Panc1 (cell line): Measurements from ENCODE around the gene PRKCA.

Source experiments
- CTCF ChIP-seq: fragments of 450-650 bp; IDR thresholded peaks from 2 replicates; pipeline ENCODE4 v1.5.1; 2017; ENCODE audit warnings: mild to moderate bottlenecking
- POLR2AphosphoS5 ChIP-seq: IDR thresholded peaks from 2 replicates; pipeline ENCODE4 v1.6.1; 2012; ENCODE audit warnings: mild to moderate bottlenecking, low read depth, low read length, moderate library complexity
- SIN3A ChIP-seq: IDR thresholded peaks from 2 replicates; pipeline ENCODE4 v1.6.1; 2012; ENCODE audit warnings: low read depth, mild to moderate bottlenecking, low read length, moderate library complexity, borderline replicate concordance; ENCODE audit not compliant: insufficient read depth
- TCF7L2 ChIP-seq: IDR thresholded peaks from 2 replicates; pipeline ENCODE4 v1.6.1; 2011; ENCODE audit warnings: mild to moderate bottlenecking, low read depth, low read length, inconsistent platforms
- TF ChIP-seq, protein P1 (sequence below), 2 experiments: IDR thresholded peaks; 2 replicates each; pipeline ENCODE4 v1.6.1; 2011 to 2012; ENCODE audit warnings: low read depth in 2 of 2, control low read depth in 1 of 2, low read length in 1 of 2, mild to moderate bottlenecking in 1 of 2, moderate library complexity in 1 of 2; ENCODE audit not compliant: insufficient read depth in 1 of 2

GRCh38 chr17:66383333-66383732 lies 80.9 kb downstream of the PRKCA start:
- TF ChIP-seq CTCF (no peak), SIN3A (no peak), TCF7L2 (no peak), POLR2AphosphoS5 (no peak)
- TF ChIP-seq, protein P1, sequence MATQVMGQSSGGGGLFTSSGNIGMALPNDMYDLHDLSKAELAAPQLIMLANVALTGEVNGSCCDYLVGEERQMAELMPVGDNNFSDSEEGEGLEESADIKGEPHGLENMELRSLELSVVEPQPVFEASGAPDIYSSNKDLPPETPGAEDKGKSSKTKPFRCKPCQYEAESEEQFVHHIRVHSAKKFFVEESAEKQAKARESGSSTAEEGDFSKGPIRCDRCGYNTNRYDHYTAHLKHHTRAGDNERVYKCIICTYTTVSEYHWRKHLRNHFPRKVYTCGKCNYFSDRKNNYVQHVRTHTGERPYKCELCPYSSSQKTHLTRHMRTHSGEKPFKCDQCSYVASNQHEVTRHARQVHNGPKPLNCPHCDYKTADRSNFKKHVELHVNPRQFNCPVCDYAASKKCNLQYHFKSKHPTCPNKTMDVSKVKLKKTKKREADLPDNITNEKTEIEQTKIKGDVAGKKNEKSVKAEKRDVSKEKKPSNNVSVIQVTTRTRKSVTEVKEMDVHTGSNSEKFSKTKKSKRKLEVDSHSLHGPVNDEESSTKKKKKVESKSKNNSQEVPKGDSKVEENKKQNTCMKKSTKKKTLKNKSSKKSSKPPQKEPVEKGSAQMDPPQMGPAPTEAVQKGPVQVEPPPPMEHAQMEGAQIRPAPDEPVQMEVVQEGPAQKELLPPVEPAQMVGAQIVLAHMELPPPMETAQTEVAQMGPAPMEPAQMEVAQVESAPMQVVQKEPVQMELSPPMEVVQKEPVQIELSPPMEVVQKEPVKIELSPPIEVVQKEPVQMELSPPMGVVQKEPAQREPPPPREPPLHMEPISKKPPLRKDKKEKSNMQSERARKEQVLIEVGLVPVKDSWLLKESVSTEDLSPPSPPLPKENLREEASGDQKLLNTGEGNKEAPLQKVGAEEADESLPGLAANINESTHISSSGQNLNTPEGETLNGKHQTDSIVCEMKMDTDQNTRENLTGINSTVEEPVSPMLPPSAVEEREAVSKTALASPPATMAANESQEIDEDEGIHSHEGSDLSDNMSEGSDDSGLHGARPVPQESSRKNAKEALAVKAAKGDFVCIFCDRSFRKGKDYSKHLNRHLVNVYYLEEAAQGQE (IDR thresholded peaks at IDR 0.05; ENCODE audit: insufficient read depth in 1 of 2, low read depth in 2 of 2, low read length in 1 of 2): no peak
